HG03280 (cell line): Measurements from ENCODE around the gene SEC24D.

ENCODE experiments used
- ATAC-seq: cut with Tn5 transposase; IDR thresholded peaks from one replicate; pipeline ENCODE4 v1.9.1; 2021; ENCODE audit warnings: mild to moderate bottlenecking, moderate library complexity; ENCODE audit not compliant: unreplicated experiment

SEC24D gene

DNA sequence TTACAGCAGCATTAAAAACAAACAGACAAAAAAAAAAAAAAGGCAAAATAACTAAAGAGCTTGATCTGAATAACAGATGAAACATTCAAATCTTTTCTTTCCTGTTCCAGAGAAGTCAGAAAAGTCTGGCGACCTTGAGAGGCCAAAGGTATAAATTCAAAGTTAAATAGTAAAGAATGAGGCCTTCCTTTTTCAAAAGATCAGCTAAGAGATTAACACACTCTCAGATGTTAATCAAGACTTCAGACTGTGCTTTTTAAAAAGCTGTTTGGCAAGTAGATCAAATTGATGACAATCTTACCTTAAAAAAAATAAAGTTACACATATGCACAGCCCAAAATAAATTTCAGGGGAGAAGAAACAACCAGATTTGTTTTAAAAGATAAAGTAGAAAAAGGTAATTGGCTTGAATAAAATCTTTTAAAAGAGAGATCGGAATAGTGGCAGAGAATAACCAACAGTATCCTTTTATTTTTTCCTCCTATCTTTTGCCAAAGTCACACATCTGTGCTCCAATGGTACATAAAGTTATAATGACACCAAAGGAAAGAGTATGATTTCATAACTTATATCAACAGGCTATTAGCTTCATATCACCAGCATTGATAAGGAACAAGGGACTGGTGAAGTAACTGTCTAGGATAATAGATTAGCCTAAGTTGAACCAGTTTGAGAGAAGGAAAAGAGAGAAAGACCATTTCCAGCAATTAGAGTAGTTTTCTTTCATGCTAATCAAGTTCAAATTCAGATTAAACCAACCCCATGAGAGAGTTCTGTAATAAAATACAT is 80.3 kb downstream of the SEC24D start:
- ATAC-seq: no peak

DNA sequence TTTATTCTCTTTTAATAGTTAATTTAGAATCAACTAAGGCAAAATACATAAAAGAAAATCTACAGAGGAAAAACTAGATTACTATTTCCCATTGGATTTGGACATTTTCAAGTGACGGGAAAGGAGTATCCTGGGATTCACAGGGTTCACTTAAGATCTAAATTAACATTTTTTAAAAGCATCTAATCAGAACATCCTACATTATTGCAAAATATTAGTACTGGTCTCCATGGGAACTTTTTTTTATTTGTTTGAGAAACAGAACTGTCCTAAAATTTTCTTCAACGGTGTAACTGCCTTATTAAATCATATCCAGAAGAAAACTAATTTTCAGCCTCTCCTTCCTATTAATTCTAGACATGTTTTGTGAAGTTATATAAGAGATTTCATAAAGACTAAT is 81.0 kb downstream of the SEC24D start:
- no peak for ATAC-seq

DNA sequence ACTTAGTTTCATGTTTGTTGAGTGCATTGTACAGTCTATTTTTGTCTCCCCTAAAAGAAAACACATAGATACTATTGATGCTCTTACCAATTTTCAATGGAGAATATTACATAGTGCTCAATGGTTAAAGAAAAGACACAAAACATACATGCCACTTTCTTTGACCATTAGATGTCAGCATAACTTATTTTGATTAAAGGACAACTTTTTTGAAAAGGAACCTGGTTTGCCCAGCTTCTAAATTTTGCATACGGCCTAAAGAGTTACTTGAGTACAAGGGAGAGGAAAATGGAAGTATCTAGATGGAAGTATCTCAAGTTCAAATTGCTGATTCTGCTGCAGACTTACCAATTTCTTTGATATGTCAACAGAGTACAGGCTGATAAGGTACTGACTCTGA is 82.2 kb downstream of the SEC24D start:
- ATAC-seq: no peak

DNA sequence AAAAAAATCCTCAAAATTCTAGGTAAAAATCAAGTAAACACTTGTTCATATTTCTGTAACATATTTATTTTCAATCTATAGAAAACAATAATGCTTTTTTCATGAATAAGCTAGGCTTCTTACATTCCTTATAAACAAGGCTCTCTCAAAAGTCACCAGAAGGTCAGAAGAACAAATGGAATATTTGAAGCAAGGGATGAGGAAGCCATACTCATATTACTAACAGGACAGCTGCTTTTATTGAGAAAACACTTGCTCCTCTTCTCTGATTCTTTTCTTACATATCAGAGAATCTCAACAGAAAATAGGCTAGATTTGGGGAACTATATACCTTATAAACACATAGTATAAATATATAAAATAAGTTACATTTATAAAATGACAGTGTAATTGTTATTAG is 82.8 kb downstream of the SEC24D start:
- no peak for ATAC-seq

DNA sequence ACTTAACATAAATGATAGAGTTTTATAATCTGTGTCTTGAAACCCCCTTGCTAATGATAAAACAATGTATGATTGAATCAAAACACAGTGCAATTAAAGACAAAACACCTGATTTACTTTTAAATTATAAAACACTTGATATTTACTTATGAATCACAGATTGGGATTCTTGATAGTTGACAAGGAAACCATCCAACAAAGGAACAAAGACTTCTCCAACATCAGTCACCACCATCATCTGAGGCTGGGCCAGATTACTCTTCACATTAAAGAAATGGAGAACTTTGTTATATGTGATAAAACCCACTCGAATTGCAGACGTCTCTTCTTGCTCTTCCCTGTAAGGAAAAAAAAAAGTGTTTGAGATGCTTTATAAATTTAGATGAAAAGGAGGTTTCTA is 83.4 kb downstream of the SEC24D start:
- ATAC-seq: no peak

DNA sequence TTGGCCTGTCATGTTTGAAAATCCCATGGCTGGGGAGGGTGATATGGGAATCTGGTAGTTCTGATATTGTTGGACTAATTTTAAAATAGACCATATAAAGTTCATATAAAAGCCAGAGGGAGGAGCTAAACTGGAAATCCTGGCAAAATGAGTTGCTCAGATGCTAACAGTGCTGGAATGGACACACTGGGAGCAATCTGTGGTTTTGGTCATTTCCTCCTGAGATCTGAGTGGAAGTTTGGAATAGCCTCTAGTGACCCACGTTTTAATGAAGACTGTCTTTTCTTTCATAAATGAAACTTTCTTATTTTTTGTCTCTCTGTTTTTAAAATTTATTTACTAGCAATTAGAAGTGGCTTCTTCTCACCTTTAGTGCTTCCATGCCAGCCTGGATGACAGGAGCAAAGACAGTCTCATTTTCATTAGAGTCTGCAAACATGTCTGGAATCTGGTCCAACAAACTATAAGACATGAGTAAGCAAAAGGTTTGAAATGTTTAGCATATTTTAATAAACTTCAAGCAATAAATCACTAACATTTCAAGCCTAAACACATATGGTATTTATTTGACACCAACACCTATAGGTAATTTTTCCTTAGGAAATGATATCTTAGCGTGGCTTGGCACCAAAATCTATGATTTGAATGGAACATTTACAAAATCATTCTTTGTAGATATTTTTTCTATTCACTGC is 84.2 kb downstream of the SEC24D start:
- no peak for ATAC-seq

DNA sequence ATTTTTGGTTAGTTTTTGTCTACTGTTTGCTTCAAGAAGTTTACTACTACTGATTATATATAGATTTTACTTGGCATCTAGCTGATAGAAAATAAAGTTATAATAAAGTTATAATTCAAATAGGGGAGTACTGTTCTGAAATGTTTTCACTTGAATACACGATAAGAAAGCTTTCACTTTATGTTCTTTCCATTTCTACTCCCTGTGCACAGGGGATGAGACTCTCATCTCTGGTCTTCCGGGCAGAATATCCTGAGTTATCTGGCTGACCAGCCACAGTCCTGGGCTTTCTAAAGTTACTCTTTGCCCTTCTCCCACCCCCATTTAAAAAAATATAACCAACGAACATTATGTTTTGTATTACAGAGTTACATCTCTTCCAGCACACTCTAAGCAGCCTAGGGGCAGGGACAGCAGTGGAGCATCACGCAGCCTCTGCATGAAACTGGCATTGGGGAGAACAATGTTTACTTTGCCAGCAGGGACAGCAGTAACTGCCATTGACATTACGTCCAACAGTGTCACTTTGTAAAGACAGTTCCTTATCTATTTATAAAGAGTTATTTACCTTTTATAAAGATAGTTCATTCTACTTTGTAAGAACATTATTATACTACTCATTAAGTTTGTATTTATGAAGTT is 86.5 kb downstream of the SEC24D start:
- ATAC-seq: no peak

DNA sequence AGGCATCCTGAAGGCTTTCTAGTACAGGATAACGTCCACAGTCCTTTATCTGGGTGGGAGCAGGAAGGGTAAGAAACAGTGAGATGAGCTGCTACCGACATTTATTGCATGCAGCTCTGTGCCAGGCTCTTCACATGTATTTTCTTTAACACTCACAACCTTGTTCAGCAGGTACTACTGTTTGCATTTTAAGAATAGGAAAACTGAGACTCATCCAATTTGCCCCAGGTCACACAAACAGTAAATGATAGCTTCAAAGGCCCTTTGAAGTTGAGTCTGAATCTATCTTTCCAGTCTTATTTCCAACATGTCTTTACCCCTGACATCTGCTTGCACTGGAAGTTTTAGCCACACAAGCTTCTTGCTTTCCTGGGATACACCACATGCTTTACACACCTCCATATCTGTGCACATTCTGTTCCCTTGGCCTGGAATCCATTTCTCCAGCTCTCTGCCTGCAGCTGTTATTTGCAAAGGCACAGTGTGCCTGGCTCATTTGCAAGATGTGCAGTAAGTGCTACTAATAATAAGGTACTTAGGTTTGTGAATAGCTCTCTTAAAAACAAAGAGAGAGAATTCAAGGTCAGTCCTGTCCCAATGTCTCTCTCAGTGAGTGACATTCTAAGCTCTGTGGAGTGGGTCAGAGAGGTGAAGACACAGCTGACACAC is 89.5 kb downstream of the SEC24D start:
- ATAC-seq: no peak

DNA sequence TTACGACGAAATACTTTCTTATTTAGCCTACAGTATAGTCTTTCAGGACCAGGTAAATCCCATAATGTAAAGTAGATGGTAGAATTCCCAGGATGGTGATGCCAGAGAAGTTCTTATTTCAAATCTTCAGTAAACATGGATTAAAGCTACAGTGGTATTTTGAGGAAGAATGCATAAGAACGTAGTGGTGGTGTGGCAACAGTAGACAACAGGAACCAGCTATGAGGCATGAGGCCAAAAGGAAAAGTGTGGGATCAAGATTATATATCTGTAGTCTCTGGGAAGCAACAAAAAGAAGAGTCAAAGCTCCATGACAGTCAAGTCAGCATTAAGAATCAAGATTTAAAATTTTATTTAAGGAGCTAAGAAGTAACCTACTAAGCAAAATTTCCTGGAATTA is 90.6 kb downstream of the SEC24D start:
- no peak for ATAC-seq

DNA sequence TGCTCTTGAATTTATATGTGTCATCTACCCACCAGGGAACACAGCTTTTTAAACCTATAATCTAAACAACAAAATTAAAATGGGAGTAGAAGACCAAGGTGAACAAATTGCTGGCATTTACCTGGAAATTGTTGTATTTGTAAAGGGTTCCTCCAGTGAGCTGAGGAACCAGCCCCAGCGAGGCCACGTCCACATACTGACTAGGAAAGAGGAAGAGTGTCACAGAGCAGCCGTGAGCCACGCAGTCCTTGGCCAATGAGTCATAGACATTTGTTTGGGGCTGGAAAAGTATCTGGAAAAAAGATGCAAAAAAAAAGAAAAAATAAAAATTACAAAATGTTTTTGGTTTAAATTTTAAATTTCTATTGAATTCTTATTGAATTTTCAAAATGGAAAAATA is 92.1 kb downstream of the SEC24D start:
- no peak for ATAC-seq

DNA sequence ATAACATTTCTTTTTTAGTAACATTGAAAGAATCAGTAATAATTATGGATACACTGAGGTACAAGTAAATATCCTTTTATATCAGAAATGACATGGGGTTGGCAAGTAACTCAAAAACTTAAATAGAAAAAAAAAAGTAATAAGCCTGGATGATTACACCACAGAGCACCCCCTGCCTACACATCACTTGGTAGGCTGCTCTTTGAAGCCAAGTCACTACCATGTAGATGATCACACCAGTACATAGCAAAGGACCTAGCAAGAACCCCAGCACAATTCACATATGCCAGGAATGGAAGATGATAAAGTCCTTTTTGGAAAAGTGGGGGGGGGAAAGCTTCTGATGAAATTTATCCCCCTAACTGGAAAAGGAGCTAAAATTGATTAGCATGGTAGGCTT is 93.9 kb downstream of the SEC24D start:
- no peak for ATAC-seq

DNA sequence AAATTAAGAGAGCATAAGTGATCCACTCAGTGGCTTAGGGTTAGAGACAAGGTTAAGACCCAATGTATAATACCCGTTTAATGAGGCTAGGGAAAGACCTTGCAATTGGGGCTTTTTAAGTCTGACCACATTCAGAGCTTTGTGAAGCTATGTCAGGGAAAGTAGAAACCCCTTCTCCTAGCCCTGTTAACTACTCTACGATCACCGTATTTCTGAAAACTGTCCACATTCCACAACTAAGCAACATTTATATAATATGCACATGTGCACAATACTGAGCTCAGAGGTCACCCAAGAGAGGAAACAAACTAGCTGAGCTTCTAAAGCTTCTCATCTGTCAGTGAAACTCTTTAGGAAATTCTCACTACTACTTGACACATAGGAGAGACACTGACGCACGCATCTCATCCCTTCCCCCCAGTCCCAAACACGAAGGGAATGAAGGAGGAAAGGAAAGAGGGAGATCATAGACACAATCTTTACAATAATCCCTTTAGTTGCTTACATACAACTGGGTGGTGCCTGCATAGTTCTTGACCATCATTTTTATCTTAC is 94.5 kb downstream of the SEC24D start:
- ATAC-seq: no peak

DNA sequence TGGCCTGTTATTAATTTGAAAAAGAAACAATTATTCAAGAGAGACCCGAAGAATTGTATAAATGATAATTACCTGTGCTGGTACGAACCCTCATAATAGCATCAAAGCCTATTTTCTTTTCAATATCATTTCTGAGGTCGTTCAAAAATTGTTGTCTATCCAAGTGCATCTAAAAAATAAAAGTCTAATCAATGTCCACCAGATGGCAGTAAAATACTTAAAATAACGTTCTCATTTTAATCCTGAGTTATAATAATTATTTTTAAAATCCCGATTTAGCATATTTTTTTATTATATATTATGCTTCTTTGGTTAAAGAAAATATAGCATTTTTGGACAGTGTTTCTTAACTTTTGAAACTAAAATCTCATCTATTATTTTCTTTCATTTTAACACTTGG is 95.1 kb downstream of the SEC24D start:
- no peak for ATAC-seq

DNA sequence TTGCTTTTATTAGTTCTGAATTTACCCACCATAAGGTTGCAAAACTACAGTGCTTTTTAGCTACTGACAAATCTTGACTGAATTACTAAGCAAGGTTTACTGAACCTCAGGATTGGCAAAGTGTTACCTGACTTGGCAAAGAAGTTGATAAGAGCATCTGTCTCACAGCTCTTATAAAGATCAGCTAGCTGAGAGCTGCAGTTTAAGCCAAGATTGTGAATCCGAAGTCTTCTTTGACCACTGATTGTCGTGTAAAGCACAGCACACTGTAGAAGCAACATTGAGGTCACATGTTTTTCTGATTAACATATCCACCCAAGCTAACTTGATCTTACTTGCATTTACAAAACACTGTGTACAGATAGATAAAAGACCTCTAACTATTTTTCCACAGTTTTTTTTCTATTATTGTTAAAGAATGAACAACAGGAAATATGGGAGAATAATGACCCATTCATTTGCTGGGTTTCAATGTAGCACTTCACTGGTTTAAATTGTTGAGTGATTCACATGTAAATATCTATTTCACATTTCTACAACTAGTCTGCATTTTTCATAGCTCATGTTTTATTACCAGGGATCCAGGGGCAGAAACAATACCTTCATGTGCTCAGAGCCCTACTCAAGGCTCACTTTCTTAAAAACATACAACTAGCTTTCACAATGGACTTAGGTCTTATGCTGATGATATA is 96.8 kb downstream of the SEC24D start:
- no peak for ATAC-seq

DNA sequence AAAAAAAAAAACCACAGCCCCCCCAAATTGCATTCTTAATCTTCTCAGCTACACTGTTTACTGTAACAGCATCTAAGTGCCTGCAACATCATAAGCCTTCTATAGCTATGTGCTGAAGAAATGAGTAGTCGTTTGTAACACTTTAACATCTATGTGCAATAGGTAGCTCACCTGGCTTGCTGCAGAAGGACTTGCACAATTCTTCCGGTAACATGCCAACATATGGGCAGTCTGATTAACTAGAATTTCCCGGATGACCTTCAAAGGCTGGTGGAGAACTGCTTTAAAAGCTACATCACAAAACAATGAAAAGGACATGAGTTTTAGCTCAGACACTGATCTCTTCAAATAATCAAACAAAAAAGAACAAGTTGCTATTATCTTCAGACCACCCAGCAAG is 97.8 kb downstream of the SEC24D start:
- no peak for ATAC-seq

DNA sequence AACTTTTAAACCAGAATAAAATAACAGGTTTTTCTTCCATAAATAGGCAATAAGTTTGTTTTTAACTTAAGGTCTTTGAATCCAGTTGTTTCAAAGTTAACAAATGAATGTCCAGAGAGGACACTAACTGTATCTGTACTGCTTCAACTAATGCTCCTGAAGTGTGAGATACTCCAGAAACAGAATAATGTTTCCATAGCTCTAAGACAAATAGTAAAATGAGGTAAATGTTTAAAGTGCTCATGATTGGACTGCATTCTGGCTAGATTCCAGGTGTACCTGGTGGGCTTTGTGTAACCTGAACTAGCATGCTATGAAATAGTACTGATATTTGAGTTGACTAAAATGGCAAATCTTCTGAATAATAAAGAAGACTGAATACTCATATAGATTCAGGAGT is 99.0 kb downstream of the SEC24D start:
- no peak for ATAC-seq

DNA sequence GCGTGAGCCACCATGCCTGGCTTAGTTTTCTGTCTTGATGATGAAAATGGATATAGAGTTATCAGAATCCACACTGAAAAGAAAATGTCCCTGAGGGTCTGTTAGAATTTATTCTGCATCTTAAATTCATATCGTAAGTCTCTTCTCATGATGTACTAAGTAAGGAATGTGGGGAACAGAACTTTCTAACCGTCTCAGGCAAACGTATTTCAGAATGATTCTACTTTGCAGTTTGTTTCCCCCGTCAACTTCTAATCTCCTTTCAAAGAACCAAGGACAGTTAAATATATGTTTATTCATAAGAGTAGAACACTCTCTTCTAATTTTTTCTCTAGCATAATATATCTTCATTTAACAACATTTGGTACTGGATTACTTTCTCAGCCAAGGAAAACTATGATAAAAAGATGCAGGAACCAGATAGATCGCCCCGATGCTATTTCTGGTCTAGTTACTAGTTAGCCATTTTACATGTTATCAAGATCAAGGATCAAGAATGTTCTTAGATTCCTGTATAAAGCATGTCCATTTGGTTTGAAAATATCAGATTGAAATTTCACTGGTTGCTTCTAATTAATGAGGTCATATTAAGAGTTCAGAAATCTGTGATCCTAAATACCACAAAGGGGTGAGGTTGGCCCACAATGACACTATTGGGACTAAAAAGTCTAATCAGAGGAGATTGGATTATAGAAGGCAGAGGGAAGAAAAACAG is 101.3 kb downstream of the SEC24D start:
- no peak for ATAC-seq

DNA sequence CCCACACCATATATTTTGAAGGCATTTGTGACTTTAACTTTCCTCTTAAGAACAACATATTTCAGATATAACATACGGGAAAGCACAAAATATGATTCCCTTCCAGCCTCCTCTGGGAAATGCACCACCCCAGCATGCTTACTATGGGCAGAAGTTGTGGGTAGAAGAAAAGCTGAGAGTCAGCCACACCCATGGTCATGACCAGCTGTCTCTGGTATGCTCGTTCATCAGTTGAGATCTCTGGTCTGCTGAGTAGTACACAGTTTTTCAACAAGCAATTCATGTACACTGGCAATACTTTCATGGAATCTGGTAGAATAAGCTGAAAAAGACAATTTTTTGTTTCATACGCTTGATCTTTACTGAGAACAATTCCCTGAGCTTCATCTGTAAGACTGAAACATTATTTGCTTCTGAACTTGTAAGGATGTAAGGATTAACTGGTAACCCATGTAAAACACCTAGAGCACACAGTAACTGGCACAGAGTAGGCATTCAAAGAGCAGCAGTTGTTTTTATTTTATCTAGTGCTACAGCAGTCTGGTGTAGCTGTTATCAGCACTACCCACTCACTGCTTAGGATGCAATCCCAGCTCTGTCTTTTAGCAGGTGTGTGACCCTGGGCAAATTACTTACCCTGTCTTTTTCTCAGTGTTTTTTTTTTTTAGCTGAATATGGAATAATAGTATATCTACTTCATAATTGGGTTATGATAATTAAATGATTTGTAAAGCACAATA is 103.2 kb downstream of the SEC24D start:
- ATAC-seq: no peak

DNA sequence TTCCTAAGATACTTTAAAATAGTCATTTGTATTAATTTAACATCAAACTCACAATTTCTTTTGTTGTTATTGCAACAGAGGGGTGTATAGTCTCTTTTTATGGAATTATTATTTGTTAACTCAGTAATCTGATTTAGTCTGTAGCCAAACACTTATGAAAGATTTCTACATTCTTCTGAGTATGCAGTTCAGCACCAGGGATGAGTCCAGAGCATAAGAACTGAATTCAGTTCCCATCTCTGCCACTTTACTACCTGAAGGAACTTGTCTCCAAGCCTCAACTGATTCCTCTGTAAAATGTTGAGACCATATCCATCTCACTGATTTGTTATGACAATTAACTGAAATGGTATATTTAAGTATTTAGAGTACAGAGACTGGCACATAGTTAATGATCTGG is 105.2 kb downstream of the SEC24D start:
- ATAC-seq: no peak
